Right hindlimb (tissue), 1 donor: ENCODE results near the gene PTPN18.

Experiments used
- DNase-seq: peaks from one replicate; pipeline ENCODE4 v3.0.0-alpha.2; 2018

Gene PTPN18

DNA sequence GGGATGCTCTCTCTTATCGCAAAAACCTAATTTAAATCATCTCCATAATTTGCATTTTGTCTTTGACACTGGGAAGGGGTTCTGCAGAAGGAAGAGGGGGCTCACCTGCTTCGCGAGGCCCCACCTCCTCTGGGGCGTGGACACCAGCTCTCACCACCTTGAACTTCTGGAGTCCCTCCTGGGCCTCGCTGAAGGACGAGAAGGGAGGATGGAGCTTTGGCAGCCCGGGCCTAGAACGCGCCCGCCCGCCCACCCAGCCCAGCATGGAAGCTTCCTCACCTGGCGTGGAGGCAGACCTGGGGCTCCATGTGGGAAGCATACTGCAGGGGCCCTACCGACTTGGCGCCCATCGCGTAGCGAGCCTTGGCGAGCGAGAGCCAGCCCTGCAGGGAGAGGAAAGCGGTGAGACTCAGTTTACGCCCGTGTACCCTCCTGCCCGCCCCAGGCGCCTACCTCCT lies 14.3 kb upstream of the PTPN18 start:
- DNase-seq, result no peak

DNA sequence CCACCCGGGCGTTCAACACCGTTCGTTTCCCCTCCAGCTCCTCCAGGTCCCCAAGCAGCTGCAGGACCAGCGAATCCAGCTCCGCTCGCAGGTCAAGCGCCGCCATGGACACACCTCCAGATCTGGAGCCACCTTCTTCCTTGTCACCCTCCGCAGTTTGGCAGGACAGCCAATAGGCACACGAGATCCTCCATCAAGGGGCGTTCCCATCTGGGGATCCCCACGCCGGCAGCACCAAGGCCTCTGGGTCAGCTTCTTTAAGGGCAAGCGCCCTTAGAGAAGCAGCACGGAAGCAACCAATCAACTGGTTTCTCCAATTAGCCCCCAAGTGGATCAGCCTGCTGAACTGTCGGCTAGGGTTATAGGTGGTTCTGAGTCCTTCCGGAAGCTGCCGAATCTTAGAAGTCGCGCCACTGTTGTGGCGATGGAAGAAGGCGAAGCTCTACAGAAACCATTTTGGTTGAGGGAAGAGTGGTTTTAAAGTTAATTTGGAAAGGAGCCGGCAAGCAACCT lies 13.8 kb upstream of the PTPN18 start:
- DNase-seq, result peak; percentile 94

DNA sequence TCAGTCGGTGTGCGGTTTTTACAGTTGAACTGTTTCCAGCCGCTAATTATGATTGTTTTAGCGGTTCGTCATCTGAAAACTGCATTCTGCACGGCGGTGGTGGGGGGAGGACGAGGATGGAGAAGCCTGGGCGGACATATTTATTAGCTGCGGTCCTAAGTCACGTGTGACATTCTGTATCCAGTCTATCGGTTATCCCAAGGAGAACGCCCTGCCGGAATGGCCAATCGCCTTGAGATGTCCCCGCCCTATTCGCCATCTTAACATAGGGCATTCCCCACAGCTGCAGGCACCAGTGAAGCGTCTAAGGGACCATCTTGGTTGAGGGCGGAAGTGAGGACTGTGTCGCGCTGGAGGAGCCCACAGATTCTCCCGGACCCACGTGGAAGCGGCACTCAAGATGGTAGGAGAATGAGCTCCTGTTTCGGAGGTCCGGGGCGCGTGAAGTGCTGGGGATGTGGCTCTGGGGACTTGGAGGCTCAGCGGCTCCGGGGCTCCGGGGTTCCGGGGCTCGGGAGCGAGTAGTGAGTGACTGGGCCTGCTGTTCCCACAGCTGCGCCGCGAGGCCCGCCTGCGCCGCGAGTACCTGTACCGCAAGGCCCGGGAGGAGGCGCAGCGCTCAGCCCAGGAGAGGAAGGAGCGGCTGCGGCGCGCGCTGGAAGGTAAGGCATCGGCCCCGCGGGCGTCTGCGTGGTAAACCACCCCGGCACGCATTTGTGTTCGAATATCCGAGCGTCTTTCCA lies 13.2 kb upstream of the PTPN18 start, which contains the start of gene IMP4:
Gene IMP4 (plus strand): TSS at position 365 of the 743 bp plus-strand sequence. CDS start 36 bp downstream, at position 401.
- peak; percentile 99 for DNase-seq

DNA sequence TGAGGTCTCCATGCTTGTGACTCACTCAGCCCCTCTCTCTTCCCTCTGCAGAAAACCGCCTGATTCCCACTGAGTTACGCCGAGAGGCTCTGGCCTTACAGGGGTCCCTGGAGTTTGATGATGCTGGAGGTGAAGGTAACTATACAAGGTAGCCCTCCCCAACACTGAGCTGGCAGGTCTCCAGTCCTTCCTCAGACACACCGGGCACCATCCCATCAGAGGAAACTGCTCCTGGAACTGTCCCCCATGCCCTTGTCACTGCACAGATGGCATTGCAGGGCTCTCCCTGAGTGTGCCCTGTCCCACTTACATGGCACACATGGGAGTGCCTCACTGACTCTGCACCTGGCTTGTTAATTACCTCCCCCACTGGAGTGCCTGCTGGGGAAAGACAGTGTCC lies 11.3 kb upstream of the PTPN18 start:
- no peak for DNase-seq

DNA sequence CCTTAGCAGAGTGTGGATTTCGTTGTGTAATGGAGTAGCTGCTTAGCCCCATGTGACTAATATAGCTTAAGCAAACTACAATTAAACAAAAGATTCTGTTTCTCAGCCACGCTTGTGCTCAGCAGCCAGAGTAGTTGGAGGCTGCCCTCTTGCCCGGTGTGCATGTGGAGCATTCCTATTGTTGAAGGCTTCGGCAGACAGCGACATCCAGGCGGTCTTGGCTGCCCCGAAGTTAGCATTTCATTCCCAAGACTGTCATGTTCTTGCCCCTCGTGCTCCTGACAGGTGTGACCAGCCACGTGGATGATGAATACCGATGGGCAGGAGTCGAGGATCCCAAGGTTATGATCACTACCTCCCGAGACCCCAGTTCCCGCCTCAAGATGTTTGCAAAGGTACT lies 10.8 kb upstream of the PTPN18 start:
- DNase-seq, result no peak

DNA sequence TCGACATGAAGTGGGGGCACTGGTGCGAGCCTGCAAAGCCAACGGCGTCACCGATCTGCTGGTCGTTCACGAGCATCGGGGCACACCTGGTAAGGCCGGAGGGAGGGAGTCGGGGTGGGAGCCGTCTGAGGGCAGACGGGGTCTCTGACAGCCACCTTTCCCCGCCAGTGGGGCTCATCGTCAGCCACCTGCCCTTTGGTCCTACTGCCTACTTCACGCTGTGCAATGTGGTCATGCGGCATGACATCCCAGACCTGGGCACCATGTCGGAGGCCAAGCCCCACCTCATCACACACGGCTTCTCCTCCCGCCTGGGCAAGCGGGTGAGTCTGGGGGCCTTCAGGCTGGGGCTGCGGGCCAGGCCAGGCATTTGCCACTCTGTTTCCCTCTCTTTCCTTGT lies 10.2 kb upstream of the PTPN18 start:
- no peak for DNase-seq

DNA sequence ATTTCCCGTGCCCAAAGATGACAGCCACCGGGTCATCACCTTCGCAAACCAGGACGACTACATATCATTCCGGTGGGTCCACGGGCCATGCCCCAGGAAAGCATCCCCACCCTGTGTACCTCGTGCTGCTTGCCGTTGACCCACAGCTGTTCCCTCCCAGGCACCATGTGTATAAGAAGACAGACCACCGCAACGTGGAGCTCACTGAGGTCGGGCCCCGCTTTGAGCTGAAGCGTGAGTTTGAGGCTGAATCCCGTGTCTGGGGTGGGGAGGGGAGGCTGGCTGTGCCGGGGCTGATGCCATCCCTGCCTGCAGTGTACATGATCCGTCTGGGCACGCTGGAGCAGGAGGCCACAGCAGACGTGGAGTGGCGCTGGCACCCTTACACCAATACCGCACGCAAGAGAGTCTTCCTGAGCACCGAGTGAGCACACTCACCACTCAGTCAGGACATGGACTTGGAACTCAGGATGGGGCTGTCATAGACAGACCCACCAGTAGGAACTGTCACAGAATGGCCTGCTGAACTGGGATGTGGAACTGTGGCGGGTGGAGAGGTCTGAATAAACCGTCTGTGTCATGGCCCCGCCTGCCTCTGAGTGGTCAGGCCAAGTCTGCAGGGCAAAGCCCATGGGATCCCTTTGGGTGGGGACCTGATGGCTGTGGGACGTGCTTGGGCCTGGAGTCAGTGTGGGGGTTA lies 9.7 kb upstream of the PTPN18 start:
- no peak for DNase-seq

DNA sequence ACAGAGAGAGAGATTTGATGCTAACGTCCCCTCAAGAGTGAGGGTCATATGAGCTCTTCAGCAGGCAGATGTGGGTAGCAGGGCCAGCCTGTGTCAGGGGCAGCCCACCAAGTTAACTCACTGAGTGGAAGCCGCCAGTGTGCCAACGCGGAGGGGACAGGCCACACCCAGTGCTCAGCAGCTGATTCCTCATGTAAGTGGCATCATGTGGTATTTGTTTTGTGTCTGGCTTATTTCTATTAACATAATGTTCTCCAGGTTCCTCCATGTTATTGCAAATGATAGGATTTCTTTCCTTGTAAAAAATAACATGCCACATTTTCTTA lies 9.2 kb upstream of the PTPN18 start:
- DNase-seq, result no peak

DNA sequence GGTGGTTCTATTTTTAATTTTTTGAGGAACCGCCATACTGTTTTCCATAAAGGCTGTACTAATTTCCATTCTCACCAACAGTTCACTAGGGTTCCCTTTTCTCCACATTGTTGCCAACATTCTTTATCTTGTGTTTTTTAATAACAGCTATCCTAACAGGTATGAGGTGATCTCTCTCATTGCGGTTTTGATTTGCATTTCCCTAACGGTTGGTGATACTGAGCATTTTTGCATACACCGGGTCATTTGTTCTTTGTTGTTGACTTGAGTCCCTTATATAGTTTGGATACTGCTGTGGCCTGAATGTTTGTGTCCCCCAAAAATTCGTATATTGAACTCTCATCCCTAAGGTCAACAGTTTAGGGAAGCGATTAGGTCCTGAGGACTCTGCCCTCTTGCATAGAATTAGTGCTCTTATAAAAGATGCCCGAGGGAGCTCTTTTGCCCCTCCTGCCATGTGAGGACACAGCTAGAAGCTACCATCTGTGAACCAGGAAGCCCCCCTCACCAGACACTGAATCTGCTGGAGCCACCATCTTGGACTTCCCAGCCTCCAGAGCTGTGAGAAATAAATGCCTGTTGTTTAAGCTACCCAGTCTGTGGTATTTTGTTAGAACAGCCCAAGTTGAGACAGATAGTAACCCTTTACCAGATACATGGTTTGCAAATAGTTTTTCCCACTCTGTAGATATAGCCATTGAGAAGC lies 8.5 kb upstream of the PTPN18 start:
- DNase-seq, result no peak

DNA sequence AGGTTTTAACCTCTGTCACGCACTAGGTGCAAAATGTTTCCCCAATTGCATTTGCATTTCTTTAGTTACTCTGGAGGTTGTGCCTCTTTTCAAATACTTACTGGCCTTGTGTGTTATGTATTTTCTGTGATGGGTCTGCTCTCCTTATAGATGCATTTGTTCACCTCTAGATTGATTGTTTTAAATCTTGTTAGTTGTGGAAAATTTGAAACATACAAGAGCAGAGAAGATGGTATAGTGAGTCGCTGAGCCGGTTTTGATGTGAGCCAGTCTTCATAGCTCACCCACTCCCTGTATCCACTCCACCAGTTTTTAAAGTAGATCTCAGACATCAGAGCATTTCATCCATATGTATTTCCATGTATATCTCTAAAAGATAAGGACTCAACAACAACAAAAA lies 6.7 kb upstream of the PTPN18 start:
- no peak for DNase-seq

DNA sequence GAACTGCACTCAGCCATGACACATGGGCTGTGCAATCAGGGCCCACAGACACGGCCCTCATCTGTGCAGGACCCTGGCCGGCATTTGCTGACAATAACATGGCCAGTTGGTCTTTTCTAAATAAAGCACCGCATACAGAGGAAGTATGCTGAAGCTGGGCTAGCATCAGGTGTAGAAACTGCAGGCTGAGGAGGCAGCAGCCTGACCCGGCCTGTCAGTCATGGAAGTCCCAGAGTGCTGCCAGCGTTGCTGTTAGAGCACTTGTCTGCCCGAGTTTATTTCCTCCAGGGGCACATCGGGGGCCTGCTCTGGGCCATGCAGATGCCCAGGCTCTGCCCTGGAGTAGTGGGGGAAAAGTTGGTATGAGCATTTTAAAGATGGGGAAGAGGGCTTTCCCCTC lies 4.1 kb upstream of the PTPN18 start:
- no peak for DNase-seq

DNA sequence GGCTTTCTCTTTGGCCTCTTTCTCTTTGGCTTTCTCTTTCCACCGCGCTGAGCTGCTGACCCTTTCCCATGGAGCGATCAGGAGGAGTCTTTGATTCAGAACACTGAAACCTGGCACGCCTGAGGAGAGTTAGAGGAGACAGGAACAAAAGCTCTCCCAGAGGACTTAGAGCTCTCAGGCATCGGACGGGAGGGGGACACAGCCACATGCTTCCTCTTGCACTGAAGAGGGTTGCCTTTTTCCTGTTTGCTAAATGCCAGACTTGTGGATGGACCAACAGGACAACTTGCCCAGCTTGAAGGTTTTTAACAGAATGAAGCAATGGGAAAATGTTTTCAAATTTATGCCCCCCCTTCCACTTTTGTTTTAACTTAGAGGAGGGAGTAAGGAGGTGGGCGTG lies 3.6 kb upstream of the PTPN18 start:
- no peak for DNase-seq

DNA sequence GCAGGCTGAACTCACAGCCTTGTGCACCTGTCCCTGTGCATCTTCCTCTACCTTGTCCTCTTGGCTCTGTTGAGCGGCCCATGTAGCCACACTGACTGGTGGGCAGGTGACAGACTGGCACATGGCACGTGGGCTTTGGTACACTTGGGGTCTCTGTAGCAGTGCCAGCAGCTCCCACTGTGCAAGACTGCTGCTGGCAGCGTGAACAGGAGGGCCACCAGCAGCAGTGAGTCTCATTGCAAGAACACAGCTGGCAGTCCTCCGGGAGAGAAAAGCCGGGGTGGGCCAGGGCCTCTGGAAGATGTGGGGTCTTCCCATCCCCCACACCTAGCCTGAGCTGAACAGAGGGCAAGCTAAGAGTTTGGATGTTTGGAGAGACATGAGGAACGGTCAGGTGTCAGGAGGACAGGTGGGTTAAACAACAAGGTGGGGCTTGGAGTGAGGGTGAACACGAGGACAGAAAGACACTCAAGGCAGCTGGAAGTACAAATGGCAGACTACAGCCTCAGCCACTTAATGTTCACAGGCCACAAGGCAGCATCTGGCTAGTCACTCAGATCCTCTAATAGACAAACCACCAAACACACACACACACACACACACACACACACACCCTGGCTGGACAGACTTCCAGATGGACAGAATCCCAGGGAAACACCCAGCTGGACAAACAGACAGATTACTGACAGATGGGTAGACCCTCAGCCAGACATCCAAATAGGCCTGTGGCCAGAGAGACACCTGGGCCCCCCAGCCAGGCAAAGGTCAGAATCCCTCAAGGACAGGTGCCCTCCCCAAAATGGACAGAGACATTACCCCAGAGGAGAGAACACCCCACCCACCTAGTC lies 2.3 kb upstream of the PTPN18 start:
- no peak for DNase-seq

DNA sequence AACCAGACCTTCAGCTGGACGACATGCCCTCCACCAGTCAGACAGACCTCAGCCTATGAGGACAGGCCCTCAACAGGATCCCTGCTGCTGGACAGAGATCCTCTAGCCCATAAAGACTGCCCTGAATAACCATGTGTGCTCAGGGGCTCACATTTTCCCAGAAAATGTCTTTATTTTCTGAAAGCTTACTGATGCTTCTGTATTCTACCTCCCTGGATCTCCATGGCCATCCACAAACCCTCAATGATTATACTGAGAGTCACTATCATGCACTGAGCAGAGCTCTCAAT lies 1.8 kb upstream of the PTPN18 start:
- DNase-seq, result no peak

DNA sequence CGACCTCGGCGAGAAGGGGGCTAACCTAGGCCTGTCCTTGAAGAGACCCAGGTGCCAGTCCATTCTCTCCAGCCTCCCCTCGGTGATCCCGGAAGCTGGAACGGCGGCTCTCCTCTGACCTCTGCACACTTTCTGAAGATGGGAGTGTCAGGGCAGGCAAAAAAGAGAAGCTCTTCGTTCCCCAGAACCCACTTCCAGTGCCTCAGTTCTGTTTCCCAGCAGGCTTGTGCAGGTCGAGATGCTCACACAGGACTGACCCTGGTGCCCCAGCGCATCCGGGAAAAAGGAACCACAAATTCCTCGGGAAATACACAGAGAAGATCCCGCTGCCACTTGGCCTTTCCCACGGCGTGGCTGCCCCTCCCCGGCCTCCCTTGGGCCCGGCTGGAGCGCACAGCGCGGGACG lies 681 bp upstream of the PTPN18 start:
- no peak for DNase-seq

DNA sequence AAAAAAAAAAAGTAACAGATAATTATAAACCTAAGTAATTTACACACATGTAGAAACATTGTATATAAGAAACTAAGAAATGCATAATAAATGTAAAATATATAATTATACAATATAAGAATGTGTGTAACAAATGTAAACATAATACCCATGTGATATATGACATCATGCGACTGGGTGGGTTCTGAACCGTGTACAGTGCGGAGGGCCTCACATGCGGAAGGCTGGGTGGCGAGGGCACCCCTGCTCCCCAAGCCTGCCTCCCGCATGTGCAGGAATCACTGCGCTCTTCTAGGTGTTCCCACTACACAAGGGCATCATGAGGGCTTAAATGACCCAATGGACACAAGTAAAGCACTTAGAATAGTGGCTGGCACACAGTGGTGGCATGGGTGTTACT lies 2.0 kb downstream of the PTPN18 start:
- no peak for DNase-seq

DNA sequence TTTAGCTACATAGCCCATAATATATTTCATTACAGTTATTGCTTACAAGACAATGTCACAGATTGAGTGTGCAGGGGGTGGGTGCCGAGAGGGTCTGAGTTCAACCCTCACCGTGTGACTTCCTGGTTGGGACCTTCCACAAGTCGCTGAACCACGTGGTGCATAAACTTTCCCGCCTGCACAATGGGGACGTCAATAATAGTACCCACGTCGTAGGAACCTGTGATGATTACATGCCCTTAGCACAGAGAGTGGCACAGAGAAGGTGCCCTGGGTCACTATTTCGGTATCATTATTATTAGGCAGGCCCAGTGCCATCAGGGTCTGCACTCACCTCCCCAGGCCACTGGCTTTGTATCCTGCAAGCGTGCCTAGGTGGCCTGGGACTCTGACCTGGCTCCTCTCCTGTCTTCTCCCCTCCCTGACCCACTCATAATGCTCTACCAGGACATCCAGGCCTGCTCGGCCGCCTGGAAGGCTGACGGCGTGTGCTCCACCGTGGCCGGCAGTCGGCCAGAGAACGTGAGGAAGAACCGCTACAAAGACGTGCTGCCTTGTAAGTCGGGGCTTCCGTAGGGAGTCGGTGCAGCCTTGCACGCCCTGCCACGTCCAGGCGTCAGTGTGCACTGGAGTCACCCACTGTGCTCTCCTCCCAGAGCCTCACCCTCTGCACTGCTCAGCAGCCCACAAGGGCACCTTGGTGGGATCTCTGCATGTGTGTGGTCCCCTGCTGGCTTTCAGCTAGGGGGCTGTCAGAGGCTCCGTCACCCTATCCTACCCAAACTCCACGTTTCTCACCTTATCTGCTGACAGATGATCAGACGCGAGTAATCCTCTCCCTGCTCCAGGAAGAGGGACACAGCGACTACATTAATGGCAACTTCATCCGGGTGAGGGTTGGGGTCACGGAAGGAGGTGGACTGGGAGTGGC lies 2.8 kb downstream of the PTPN18 start:
- no peak for DNase-seq

DNA sequence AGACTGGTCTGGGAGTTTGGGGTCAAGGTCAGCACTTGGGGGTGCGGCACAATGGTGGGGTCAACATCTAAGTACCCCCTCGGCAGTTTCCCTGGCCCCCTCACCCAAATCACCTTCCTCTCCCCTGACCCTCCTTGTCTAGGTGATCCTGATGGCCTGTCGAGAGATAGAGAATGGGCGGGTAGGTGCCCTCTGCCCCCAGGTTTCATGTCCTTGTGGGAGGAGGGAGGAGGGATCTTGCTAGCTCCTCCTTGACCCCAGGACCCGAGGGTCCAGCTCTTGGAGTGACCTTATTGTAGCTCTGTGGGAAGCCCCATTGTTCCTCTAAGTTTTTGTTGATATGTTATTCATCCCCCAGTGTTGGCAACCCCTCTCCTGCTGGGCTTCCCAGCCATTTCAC lies 3.6 kb downstream of the PTPN18 start:
- DNase-seq, result no peak

DNA sequence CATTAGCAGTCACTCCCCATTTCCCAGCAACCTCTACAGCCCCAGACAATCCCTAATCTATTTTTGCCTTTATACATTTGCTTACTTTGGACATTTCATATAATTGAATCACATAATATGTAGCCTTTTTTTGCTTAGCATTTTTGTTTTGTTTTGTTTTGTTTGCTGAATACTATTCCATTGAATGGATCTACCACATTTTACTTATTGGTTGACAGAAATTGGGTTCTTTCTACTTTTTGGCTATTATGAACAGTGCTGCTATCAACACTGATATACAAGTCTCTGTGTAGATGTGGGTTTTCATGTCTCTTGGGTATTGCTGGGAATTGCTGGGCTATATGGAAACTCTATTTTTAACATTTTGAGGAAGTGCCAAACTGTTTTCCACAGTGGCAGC lies 7.6 kb downstream of the PTPN18 start:
- no peak for DNase-seq

DNA sequence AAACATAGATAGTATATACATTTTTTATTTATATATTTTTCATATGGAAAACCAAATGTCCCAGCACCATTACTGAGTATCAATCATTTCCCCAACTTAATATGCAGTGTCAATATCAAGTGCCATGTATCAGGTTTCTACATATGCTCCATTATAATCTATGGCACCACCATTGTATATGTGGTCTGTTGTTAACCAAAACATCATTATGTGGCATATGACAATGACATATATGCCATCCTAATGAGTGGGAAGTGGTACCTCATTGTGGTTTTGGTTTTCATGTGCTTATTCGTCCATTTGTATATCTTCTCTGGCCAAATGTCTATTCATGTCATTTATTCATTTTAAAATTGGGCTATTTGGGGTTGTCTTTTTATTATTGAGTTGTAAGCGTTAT lies 9.2 kb downstream of the PTPN18 start:
- DNase-seq, result no peak

DNA sequence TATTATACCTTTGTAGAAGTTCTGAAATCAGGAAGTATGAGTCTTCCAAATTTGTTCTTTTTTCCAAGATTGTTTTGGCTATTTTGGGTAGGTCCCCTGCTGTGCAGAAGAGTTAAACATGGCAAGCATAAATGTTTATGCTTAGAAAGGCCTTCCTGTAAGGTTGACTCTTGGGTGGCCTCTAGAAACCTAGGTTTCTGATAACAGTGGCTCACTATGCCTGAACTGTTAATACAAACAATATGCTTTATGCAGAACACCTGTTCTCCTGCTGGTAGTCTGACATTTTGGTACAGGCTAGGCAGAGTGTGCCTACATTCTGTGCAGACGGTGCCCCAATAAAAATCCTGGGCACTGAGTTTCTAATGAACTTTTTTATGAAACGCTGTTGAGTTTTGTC lies 10.1 kb downstream of the PTPN18 start:
- DNase-seq, result no peak

DNA sequence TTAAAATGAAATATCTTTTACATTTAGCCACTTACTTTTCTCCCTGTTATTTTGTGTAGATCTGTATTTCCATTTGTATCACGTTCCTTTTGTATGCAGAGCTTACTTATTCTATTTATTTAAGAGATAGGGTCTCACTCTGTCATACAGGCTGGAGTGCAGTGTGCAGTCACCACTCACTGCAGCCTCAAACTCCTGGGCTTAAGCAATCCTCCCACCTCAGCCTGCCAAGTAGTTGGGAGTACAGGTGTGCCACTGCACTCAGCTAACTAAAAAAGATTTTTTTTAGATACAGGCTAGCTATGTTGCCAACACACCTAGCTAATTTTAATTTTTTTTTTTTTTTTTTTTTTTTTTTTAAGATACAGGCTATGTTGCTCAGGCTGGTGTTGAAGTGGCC lies 10.9 kb downstream of the PTPN18 start:
- DNase-seq, result no peak
